Panc1 (cell line): ENCODE results near the gene PCSK5. TPM values are rescaled to one million over a fixed set of nuclear protein-coding genes. Genes with fewer than 3 reads are reported as not detected.

ENCODE experiments used
- ATAC-seq: fragments of 200-7000 bp; cut with Tn5 transposase; 2 replicates; pipeline ENCODE4 v1.9.1; 2020; ENCODE audit warnings: mild to moderate bottlenecking, moderate library complexity
- BruUV-seq: library from RNA; stranded (reverse); fragments of 400-500 nt; replicated peaks from 2 replicates; lab custom pipeline; 2021; lab: Mats Ljungman, UMichigan
- CTCF ChIA-PET: fragments of 300-600 bp; sonication (Branson Sonifier 250); formaldehyde crosslinking; loops from one replicate; lab custom pipeline; 2022; ENCODE audit warnings: antibody characterized with exemption; lab: Charles Lee
- POLR2A ChIA-PET: fragments of 300-600 bp; sonication (Branson Sonifier 250); formaldehyde crosslinking; loops from one replicate; lab custom pipeline; 2022; ENCODE audit warnings: antibody characterized with exemption; lab: Charles Lee
- DNase-seq: peaks from one replicate; pipeline ENCODE4 v3.0.0-alpha.2; 2010; ENCODE audit warnings: low read depth, low spot score
- H3K27ac ChIP-seq: 2 replicates; pipeline ENCODE4 v1.5.1; 2011; ENCODE audit warnings: mild to moderate bottlenecking, low read length, inconsistent platforms
- H3K27me3 ChIP-seq: fragments of 200-500 bp; sonication (Bioruptor generic); 2 replicates; pipeline ENCODE4 v1.6.0; 2014; ENCODE audit warnings: low read length, inconsistent platforms; ENCODE audit not compliant: control insufficient read depth, insufficient read depth
- H3K36me3 ChIP-seq: fragments of 200-500 bp; sonication (Bioruptor generic); 2 replicates; pipeline ENCODE4 v1.5.1; 2014; ENCODE audit warnings: inconsistent platforms, mild to moderate bottlenecking, low read length, moderate library complexity; ENCODE audit not compliant: control insufficient read depth, insufficient read depth
- H3K4me1 ChIP-seq: 2 replicates; pipeline ENCODE4 v1.5.1; 2011; ENCODE audit warnings: inconsistent platforms, mild to moderate bottlenecking, low read length, moderate library complexity; ENCODE audit not compliant: control insufficient read depth, insufficient read depth
- H3K4me3 ChIP-seq, 2 experiments: 2 replicates each; pipeline ENCODE4 v1.5.1; 2011 to 2012; ENCODE audit warnings: low read depth in 2 of 2, low read length in 2 of 2, mild to moderate bottlenecking in 2 of 2, inconsistent platforms in 1 of 2, moderate library complexity in 1 of 2
- H3K9me3 ChIP-seq: fragments of 200-500 bp; sonication (Bioruptor generic); 2 replicates; pipeline ENCODE4 v1.5.1; 2014; ENCODE audit warnings: low read depth, mild to moderate bottlenecking, inconsistent platforms, low read length, moderate library complexity; ENCODE audit not compliant: control insufficient read depth, insufficient read depth
- POLR2AphosphoS5 ChIP-seq: IDR thresholded peaks from 2 replicates; pipeline ENCODE4 v1.6.1; 2012; ENCODE audit warnings: mild to moderate bottlenecking, low read depth, low read length, moderate library complexity
- SIN3A ChIP-seq: IDR thresholded peaks from 2 replicates; pipeline ENCODE4 v1.6.1; 2012; ENCODE audit warnings: low read depth, mild to moderate bottlenecking, low read length, moderate library complexity, borderline replicate concordance; ENCODE audit not compliant: insufficient read depth
- TCF7L2 ChIP-seq: IDR thresholded peaks from 2 replicates; pipeline ENCODE4 v1.6.1; 2011; ENCODE audit warnings: mild to moderate bottlenecking, low read depth, low read length, inconsistent platforms
- in situ Hi-C: cut with HindIII; loops from 2 replicates; pipeline ENCODE4 v1.10.0; 2016; ENCODE audit warnings: low sequenced_read_pairs, low pct_unique_long_range_greater_than_20kb
- intact Hi-C: fragments of 100-400 bp; cut with micrococcal nuclease; formaldehyde crosslinking; loops from one replicate; pipeline ENCODE4 v1.10.0; 2022; ENCODE audit not compliant: unreplicated experiment
- total RNA-seq: library from RNA; stranded (reverse); gene quantifications from one replicate; pipeline ENCODE4 v1.2.1, GENCODE V29; 2021; ENCODE audit not compliant: unreplicated experiment
- TF ChIP-seq, protein P1 (sequence below): fragments of 450-650 bp; IDR thresholded peaks from 2 replicates; pipeline ENCODE4 v1.5.1; 2017; ENCODE audit warnings: mild to moderate bottlenecking
- TF ChIP-seq, protein P2 (sequence below), 2 experiments: IDR thresholded peaks; 2 replicates each; pipeline ENCODE4 v1.6.1; 2011 to 2012; ENCODE audit warnings: low read depth in 2 of 2, control low read depth in 1 of 2, low read length in 1 of 2, mild to moderate bottlenecking in 1 of 2, moderate library complexity in 1 of 2; ENCODE audit not compliant: insufficient read depth in 1 of 2

Gene PCSK5
- total RNA-seq, 1 experiment from 2014 or later, result 0.21 TPM

DNA sequence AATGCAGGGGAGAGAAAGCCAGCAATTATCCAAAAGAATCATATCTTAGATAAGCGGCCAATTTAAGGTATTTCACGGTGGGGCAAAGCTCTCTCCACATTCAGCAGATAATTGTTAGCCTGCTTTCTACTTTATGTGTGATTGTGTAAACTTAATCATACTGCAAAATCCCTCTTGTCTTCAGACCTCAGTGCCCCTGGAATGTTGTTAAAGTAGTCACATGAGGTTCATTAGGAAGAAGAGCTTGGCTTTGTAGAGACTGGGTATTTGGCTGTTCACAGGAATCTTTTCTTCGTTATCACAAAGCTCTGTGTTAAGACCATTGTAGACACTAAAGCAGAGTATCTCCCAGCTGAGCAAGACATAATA is 376.8 kb downstream of the PCSK5 start:
- CTCF ChIA-PET, result no interaction called here
- POLR2A ChIA-PET, result no interaction called here
- Histone ChIP-seq H3K9me3 (no peaks in the 10 kb centered on the region), H3K4me3 (no peak overlapping the region), H3K27ac (no peak overlapping the region), H3K27me3 (no peaks in the 10 kb centered on the region), H3K4me1 (no peaks in the 10 kb centered on the region), H3K36me3 (no peaks in the 10 kb centered on the region)
- TF ChIP-seq TCF7L2 (no peak), SIN3A (no peak), POLR2AphosphoS5 (no peak)
- TF ChIP-seq, protein P1, sequence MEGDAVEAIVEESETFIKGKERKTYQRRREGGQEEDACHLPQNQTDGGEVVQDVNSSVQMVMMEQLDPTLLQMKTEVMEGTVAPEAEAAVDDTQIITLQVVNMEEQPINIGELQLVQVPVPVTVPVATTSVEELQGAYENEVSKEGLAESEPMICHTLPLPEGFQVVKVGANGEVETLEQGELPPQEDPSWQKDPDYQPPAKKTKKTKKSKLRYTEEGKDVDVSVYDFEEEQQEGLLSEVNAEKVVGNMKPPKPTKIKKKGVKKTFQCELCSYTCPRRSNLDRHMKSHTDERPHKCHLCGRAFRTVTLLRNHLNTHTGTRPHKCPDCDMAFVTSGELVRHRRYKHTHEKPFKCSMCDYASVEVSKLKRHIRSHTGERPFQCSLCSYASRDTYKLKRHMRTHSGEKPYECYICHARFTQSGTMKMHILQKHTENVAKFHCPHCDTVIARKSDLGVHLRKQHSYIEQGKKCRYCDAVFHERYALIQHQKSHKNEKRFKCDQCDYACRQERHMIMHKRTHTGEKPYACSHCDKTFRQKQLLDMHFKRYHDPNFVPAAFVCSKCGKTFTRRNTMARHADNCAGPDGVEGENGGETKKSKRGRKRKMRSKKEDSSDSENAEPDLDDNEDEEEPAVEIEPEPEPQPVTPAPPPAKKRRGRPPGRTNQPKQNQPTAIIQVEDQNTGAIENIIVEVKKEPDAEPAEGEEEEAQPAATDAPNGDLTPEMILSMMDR, result no peak
- TF ChIP-seq, protein P2, sequence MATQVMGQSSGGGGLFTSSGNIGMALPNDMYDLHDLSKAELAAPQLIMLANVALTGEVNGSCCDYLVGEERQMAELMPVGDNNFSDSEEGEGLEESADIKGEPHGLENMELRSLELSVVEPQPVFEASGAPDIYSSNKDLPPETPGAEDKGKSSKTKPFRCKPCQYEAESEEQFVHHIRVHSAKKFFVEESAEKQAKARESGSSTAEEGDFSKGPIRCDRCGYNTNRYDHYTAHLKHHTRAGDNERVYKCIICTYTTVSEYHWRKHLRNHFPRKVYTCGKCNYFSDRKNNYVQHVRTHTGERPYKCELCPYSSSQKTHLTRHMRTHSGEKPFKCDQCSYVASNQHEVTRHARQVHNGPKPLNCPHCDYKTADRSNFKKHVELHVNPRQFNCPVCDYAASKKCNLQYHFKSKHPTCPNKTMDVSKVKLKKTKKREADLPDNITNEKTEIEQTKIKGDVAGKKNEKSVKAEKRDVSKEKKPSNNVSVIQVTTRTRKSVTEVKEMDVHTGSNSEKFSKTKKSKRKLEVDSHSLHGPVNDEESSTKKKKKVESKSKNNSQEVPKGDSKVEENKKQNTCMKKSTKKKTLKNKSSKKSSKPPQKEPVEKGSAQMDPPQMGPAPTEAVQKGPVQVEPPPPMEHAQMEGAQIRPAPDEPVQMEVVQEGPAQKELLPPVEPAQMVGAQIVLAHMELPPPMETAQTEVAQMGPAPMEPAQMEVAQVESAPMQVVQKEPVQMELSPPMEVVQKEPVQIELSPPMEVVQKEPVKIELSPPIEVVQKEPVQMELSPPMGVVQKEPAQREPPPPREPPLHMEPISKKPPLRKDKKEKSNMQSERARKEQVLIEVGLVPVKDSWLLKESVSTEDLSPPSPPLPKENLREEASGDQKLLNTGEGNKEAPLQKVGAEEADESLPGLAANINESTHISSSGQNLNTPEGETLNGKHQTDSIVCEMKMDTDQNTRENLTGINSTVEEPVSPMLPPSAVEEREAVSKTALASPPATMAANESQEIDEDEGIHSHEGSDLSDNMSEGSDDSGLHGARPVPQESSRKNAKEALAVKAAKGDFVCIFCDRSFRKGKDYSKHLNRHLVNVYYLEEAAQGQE (IDR thresholded peaks at IDR 0.05; ENCODE audit: insufficient read depth in 1 of 2, low read depth in 2 of 2, low read length in 1 of 2), result no peak
- DNase-seq, result no peak
- BruUV-seq, result no TSS peak
- intact Hi-C loops (no loop called here), in situ Hi-C loops (no loop called here)
- no peak for ATAC-seq

DNA sequence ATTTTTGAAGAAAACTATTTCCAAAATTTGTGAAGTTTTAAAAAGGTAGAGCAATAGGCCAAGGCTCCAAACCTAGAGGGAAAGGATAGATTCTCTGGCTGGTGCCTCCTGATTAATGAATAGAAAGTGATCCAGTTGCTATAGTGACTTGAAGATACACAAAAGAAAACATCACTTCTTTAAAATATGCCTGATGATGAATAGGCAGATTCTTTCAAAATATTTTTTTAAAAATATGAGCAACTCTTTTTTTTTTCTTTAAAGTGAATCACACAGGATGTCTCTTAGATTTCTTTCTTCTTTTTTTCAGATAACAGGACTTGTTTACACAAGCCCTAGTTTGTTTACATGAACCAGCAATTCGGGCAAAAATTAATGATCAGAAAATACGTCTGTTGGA is 379.3 kb downstream of the PCSK5 start:
- H3K27me3 ChIP-seq, result no peaks in the 10 kb centered on the region
- DNase-seq (no peak), ATAC-seq (no peak)
- H3K36me3 ChIP-seq, result no peaks in the 10 kb centered on the region
- no peaks in the 10 kb centered on the region for H3K9me3 ChIP-seq
- BruUV-seq, result no TSS peak
- TF ChIP-seq, protein P1, result no peak
- TF ChIP-seq, protein P2 (IDR thresholded peaks at IDR 0.05; ENCODE audit: insufficient read depth in 1 of 2, low read depth in 2 of 2, low read length in 1 of 2), result no peak
- no peak for TF ChIP-seq TCF7L2
- TF ChIP-seq SIN3A, result no peak
- TF ChIP-seq POLR2AphosphoS5, result no peak
- intact Hi-C loops, result no loop called here
- ChIA-PET CTCF (no interaction called here), POLR2A (no interaction called here)
- H3K4me1 ChIP-seq, result no peaks in the 10 kb centered on the region
- H3K27ac ChIP-seq, result no peak overlapping the region
- no peak overlapping the region for H3K4me3 ChIP-seq
- in situ Hi-C loops, result no loop called here
